Peyer's patch (tissue), 4 donors: ENCODE results near the gene TMEM235.

Experiments used
- POLR2A ChIP-seq, 2 donors: fragments of 450-650 bp; IDR thresholded peaks; one replicate each; pipeline ENCODE4 v1.5.1; 2017; ENCODE audit warnings: antibody characterized with exemption in 2 of 2, mild to moderate bottlenecking in 2 of 2, moderate library complexity in 2 of 2
- TF ChIP-seq, protein P1 (sequence below), 6 experiments: fragments of 450-650 bp in 4 of 6; fragments of 200-600 bp in 2 of 6; sonication (generic) in 1 of 6; IDR thresholded peaks; one replicate each; pipeline ENCODE4 v1.5.1; 2017 to 2019; ENCODE audit warnings: antibody characterized with exemption in 6 of 6, mild to moderate bottlenecking in 3 of 6, moderate library complexity in 1 of 6

DNA sequence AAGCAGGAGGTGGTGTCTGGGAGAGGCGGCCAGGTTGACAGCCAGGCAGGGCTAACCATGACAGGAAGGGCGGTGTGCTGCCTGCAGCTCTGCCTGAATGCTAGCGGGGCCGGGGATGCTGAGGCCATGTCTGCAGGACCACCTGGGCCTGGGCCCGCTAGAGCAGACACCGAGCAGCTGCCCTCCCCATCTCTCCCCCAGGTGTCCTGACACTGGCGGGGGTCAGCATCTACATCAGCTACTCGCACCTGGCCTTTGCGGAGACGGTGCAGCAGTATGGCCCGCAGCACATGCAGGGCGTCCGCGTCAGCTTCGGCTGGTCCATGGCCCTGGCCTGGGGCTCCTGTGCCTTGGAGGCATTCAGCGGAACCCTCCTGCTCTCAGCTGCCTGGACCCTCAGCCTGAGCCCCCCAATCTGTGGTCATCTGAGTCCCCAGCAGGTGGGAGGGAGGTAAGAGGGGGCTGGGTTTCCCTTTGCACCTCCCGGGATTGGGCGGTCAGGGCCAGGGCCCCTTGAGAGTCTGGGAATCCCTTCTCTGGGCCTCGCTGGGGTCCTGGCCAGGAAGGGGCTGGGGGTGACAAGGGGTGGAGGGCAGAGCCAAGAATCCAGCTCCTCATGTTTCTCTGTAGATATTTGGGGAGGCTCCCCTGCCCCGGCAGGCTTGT is 7.5 kb downstream of the TMEM235 start:
- TF ChIP-seq, protein P1, sequence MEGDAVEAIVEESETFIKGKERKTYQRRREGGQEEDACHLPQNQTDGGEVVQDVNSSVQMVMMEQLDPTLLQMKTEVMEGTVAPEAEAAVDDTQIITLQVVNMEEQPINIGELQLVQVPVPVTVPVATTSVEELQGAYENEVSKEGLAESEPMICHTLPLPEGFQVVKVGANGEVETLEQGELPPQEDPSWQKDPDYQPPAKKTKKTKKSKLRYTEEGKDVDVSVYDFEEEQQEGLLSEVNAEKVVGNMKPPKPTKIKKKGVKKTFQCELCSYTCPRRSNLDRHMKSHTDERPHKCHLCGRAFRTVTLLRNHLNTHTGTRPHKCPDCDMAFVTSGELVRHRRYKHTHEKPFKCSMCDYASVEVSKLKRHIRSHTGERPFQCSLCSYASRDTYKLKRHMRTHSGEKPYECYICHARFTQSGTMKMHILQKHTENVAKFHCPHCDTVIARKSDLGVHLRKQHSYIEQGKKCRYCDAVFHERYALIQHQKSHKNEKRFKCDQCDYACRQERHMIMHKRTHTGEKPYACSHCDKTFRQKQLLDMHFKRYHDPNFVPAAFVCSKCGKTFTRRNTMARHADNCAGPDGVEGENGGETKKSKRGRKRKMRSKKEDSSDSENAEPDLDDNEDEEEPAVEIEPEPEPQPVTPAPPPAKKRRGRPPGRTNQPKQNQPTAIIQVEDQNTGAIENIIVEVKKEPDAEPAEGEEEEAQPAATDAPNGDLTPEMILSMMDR (IDR thresholded peaks at IDR 0.05): no peak
- TF ChIP-seq POLR2A (IDR thresholded peaks at IDR 0.05): no peak
